ENCODE results near the gene NTSR2.

The NTSR2 gene

DNA sequence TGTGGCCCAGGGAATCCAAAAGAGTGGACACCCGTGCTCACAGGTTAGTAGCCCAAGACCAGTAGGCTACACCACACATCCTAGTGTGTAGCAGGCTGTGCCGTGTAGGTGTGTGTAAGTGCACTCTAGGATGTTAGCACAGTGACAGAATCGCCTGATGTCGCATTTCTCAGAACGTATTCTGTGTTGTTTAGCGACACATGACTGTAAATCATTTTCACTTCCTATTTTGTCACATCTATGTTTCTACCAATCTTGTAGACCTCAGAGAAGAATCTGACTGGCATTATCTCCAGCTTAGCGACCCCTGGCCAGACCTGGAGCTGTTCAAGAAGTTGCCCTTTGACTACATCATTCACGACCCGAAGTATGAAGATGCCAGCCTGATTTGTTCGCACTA, 45.1 kb downstream of the NTSR2 start:
- H4K20me1 ChIP-seq (ENCODE audit: insufficient read depth, low read length), result no peaks in the 10 kb centered on the region
- no peaks in the 10 kb centered on the region for H3K9me2 ChIP-seq (ENCODE audit: low read depth, low read length)
- no peak overlapping the region for H3K9ac ChIP-seq (ENCODE audit: low read length)
- no peaks in the 10 kb centered on the region for H3K79me2 ChIP-seq (ENCODE audit: insufficient read depth, low read length)
- H3K4me1 ChIP-seq (ENCODE audit: insufficient read depth, low read length, severe bottlenecking), result no peaks in the 10 kb centered on the region
- no peaks in the 10 kb centered on the region; the same call in 1 of the 2 replicates for H3K27me3 ChIP-seq (ENCODE audit: insufficient read depth, low read length)
- no peak for TF ChIP-seq EZH2 (IDR thresholded peaks at IDR 0.05; ENCODE audit: borderline replicate concordance, low read length)
- TF ChIP-seq, protein P1, sequence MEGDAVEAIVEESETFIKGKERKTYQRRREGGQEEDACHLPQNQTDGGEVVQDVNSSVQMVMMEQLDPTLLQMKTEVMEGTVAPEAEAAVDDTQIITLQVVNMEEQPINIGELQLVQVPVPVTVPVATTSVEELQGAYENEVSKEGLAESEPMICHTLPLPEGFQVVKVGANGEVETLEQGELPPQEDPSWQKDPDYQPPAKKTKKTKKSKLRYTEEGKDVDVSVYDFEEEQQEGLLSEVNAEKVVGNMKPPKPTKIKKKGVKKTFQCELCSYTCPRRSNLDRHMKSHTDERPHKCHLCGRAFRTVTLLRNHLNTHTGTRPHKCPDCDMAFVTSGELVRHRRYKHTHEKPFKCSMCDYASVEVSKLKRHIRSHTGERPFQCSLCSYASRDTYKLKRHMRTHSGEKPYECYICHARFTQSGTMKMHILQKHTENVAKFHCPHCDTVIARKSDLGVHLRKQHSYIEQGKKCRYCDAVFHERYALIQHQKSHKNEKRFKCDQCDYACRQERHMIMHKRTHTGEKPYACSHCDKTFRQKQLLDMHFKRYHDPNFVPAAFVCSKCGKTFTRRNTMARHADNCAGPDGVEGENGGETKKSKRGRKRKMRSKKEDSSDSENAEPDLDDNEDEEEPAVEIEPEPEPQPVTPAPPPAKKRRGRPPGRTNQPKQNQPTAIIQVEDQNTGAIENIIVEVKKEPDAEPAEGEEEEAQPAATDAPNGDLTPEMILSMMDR (IDR thresholded peaks at IDR 0.05; ENCODE audit: low read length), result no peak
- H2AFZ ChIP-seq (ENCODE audit: low read length), result no peak overlapping the region
- no peak overlapping the region for H3K4me2 ChIP-seq (ENCODE audit: low read length)
- no peak overlapping the region for H3K4me3 ChIP-seq (ENCODE audit: low read depth, low read length, poor library complexity, severe bottlenecking)
- no peaks in the 10 kb centered on the region for H3F3A ChIP-seq (ENCODE audit: insufficient read depth, low read length)
- peaks cover 6% of the 10 kb centered on the region; the same call in 1 of the 2 replicates for H3K9me3 ChIP-seq (ENCODE audit: low read length)
- peaks cover 16% of the 10 kb centered on the region for H3K36me3 ChIP-seq (ENCODE audit: insufficient read depth, low read length)
- no peak overlapping the region for H3K27ac ChIP-seq (ENCODE audit: low read depth, low read length, poor library complexity, severe bottlenecking)

DNA sequence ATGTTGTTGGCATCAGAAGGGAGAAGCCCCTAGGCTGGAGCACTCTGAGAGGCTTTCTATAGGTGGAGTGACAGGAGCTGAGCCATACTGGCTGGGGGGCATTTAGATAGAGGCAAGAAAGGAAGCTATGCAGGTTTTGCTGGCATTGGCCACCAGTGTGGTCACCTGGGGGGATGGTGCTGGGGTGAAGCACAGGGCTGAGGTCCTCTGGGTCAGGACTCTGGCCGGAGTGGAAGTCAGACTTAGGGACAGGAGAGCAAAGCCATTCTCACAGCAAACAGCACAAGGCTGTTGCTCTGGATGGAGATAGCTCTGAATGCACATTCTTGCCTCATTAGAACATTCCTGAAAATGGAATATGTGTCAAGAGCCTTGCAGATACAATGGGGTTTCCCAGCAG, 47.4 kb downstream of the NTSR2 start:
- peaks cover 16% of the 10 kb centered on the region for H3K36me3 ChIP-seq (ENCODE audit: insufficient read depth, low read length)
- peaks cover 6% of the 10 kb centered on the region; the same call in 1 of the 2 replicates for H3K9me3 ChIP-seq (ENCODE audit: low read length)
- H3K79me2 ChIP-seq (ENCODE audit: insufficient read depth, low read length), result no peaks in the 10 kb centered on the region
- no peaks in the 10 kb centered on the region for H4K20me1 ChIP-seq (ENCODE audit: insufficient read depth, low read length)
- H3K9ac ChIP-seq (ENCODE audit: low read length), result no peak overlapping the region
- H2AFZ ChIP-seq (ENCODE audit: low read length), result no peak overlapping the region
- no peaks in the 10 kb centered on the region; the same call in 1 of the 2 replicates for H3K27me3 ChIP-seq (ENCODE audit: insufficient read depth, low read length)
- H3K9me2 ChIP-seq (ENCODE audit: low read depth, low read length), result no peaks in the 10 kb centered on the region
- no peaks in the 10 kb centered on the region for H3F3A ChIP-seq (ENCODE audit: insufficient read depth, low read length)
- H3K4me2 ChIP-seq (ENCODE audit: low read length), result no peak overlapping the region
- H3K4me3 ChIP-seq (ENCODE audit: low read depth, low read length, poor library complexity, severe bottlenecking), result no peak overlapping the region
- H3K4me1 ChIP-seq (ENCODE audit: insufficient read depth, low read length, severe bottlenecking), result no peaks in the 10 kb centered on the region
- no peak overlapping the region for H3K27ac ChIP-seq (ENCODE audit: low read depth, low read length, poor library complexity, severe bottlenecking)
- TF ChIP-seq, protein P1 (IDR thresholded peaks at IDR 0.05; ENCODE audit: low read length), result no peak

DNA sequence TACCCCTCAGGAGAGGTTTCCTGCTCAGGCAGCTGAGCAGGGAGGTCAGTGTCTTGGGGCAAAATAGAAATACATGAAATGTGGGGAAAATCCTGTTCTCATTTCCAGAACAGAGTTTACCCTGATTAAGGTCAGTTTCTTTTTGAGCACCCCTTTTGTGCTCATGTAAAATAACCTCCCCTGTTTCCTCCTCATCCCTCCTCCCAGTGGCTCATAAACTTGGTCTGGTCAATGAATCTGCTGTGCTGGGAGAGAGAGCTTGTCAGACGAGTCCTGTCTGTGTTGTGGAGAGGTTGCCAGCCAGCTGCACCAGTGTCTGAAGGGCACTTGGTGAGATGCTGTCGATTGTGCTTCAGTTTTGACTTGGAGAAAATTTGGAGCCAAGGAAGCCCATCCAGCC, 48.6 kb downstream of the NTSR2 start:
- no peak overlapping the region for H2AFZ ChIP-seq (ENCODE audit: low read length)
- peaks cover 5% of the 10 kb centered on the region; the same call in 1 of the 2 replicates for H3K36me3 ChIP-seq (ENCODE audit: insufficient read depth, low read length)
- no peak overlapping the region for H3K4me3 ChIP-seq (ENCODE audit: low read depth, low read length, poor library complexity, severe bottlenecking)
- TF ChIP-seq EZH2 (IDR thresholded peaks at IDR 0.05; ENCODE audit: borderline replicate concordance, low read length), result no peak
- TF ChIP-seq, protein P1 (IDR thresholded peaks at IDR 0.05; ENCODE audit: low read length), result no peak
- no peaks in the 10 kb centered on the region for H4K20me1 ChIP-seq (ENCODE audit: insufficient read depth, low read length)
- H3K79me2 ChIP-seq (ENCODE audit: insufficient read depth, low read length), result no peaks in the 10 kb centered on the region
- no peak overlapping the region for H3K9ac ChIP-seq (ENCODE audit: low read length)
- H3K4me2 ChIP-seq (ENCODE audit: low read length), result no peak overlapping the region
- H3K4me1 ChIP-seq (ENCODE audit: insufficient read depth, low read length, severe bottlenecking), result no peaks in the 10 kb centered on the region
- H3K9me2 ChIP-seq (ENCODE audit: low read depth, low read length), result no peaks in the 10 kb centered on the region
- H3K27me3 ChIP-seq (ENCODE audit: insufficient read depth, low read length), result no peaks in the 10 kb centered on the region
- no peaks in the 10 kb centered on the region for H3K9me3 ChIP-seq (ENCODE audit: low read length)
- no peak overlapping the region for H3K27ac ChIP-seq (ENCODE audit: low read depth, low read length, poor library complexity, severe bottlenecking)
- no peaks in the 10 kb centered on the region for H3F3A ChIP-seq (ENCODE audit: insufficient read depth, low read length)

All from OCI-LY1 (cell line).